GM12878 (cell line): Measurements from ENCODE around the gene HEBP1.

Experiments used
- BHLHE40 ChIP-seq, 2 experiments: fragments of 450-650 bp in 1 of 2; IDR thresholded peaks; 2 replicates each; pipeline ENCODE4 v1.6.1; 2011 to 2017; ENCODE audit warnings: low read depth in 2 of 2, borderline replicate concordance in 1 of 2, improper control_type of control experiment in 1 of 2, low read length in 1 of 2, mild to moderate bottlenecking in 1 of 2
- CHD2 ChIP-seq: IDR thresholded peaks from 2 replicates; pipeline ENCODE4 v1.6.1; 2011; ENCODE audit warnings: low read depth, low read length, improper control_type of control experiment, borderline replicate concordance
- CTCF ChIP-seq, 3 experiments: IDR thresholded peaks in 2 of 3; conservative IDR thresholded peaks in 1 of 3; 2 replicates each; pipeline ENCODE4 v1.5.1; 2011; ENCODE audit warnings: low read depth in 3 of 3, low read length in 3 of 3, mild to moderate bottlenecking in 3 of 3, control low read depth in 2 of 3, moderate library complexity in 2 of 3, inconsistent platforms in 1 of 3, mixed read lengths in 1 of 3; ENCODE audit not compliant: control insufficient read depth in 2 of 3, insufficient read depth in 1 of 3; ENCODE audit errors: extremely low read depth in 1 of 3
- MAX ChIP-seq: IDR thresholded peaks from 2 replicates; pipeline ENCODE4 v1.6.1; 2012; ENCODE audit warnings: low read depth, low read length, improper control_type of control experiment
- POLR2AphosphoS5 ChIP-seq: IDR thresholded peaks from 2 replicates; pipeline ENCODE4 v1.6.1; 2011; ENCODE audit warnings: mild to moderate bottlenecking, low read length, inconsistent platforms

DNA sequence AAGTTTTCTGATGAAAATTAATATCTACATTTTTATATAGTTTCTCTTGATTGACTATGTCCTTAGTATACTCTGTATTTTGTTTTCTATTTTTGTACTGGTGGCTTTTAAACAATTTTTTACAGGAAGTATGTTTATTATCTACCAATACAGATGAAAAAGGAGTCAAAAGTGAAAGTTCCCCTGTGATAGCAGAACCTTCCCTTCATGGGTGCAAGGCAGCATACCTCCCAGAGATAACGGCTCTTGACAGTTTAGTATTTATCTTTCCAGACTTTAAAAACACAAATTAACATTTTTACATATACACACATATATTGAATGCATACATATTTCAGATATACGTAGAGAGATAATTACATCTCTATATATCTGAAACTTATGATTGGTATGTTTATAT lies 27.0 kb upstream of the HEBP1 start:
- TF ChIP-seq MAX (no peak), POLR2AphosphoS5 (no peak), CTCF (IDR thresholded peaks at IDR 0.05 in 2 of 3, conservative IDR thresholded peaks at IDR 0.05 in 1 of 3; ENCODE audit: control insufficient read depth in 2 of 3, extremely low read depth in 1 of 3, insufficient read depth in 1 of 3, low read depth in 3 of 3, low read length in 3 of 3) (no peak), CHD2 (no peak), BHLHE40 (IDR thresholded peaks at IDR 0.05; ENCODE audit: borderline replicate concordance in 1 of 2, low read depth in 2 of 2, low read length in 1 of 2) (no peak)
